ENCODE results near the gene WWOX.

WWOX gene

GRCh38 chr16:78638371-78638770 lies 538.9 kb downstream of the WWOX start:
- Histone ChIP-seq H3K36me3 (ENCODE audit: insufficient read depth) (no peaks in the 10 kb centered on the region), H3K4me3 (IDR thresholded peaks at IDR 0.05; ENCODE audit: insufficient read depth, low read depth, low read length) (no peak overlapping the region), H3K9ac (no peak overlapping the region), H3K4me1 (ENCODE audit: low read depth, poor library complexity, severe bottlenecking) (no peaks in the 10 kb centered on the region), H2AFZ (ENCODE audit: low read depth) (no peak overlapping the region), H3K27me3 (ENCODE audit: insufficient read depth, low read depth) (no peaks in the 10 kb centered on the region), H3K79me2 (ENCODE audit: insufficient read depth, low read depth) (no peaks in the 10 kb centered on the region), H3K4me2 (no peak overlapping the region), H3K27ac (no peak overlapping the region), H4K20me1 (ENCODE audit: insufficient read depth) (no peaks in the 10 kb centered on the region)
- TF ChIP-seq, protein P1, sequence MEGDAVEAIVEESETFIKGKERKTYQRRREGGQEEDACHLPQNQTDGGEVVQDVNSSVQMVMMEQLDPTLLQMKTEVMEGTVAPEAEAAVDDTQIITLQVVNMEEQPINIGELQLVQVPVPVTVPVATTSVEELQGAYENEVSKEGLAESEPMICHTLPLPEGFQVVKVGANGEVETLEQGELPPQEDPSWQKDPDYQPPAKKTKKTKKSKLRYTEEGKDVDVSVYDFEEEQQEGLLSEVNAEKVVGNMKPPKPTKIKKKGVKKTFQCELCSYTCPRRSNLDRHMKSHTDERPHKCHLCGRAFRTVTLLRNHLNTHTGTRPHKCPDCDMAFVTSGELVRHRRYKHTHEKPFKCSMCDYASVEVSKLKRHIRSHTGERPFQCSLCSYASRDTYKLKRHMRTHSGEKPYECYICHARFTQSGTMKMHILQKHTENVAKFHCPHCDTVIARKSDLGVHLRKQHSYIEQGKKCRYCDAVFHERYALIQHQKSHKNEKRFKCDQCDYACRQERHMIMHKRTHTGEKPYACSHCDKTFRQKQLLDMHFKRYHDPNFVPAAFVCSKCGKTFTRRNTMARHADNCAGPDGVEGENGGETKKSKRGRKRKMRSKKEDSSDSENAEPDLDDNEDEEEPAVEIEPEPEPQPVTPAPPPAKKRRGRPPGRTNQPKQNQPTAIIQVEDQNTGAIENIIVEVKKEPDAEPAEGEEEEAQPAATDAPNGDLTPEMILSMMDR (conservative IDR thresholded peaks at IDR 0.05; ENCODE audit: low read depth, low read length) = no peak

DNA sequence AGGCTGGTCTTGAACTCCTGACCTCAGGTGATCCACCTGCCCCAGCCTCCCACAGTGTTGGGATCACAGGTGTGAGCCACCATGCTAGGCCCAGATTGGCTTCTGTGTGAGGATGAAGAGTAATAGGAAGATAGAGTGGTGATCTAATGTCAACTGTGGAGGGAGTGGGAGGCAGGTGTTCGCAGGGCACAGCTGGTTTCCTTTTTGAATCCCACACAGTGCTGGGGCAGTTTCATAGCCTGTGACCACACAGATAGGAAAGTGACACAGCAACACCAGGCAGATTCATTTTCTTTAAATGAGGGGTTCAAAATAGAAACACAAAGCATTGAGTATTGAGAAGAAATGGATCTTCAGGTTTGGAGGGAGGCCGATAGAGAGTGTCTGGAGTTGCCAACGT lies 540.3 kb downstream of the WWOX start:
- Histone ChIP-seq H3K27me3 (ENCODE audit: insufficient read depth, low read depth) (no peaks in the 10 kb centered on the region), H2AFZ (ENCODE audit: low read depth) (no peak overlapping the region), H3K4me3 (IDR thresholded peaks at IDR 0.05; ENCODE audit: insufficient read depth, low read depth, low read length) (no peak overlapping the region), H3K79me2 (ENCODE audit: insufficient read depth, low read depth) (no peaks in the 10 kb centered on the region), H3K27ac (no peak overlapping the region), H3K36me3 (ENCODE audit: insufficient read depth) (no peaks in the 10 kb centered on the region), H3K4me2 (no peak overlapping the region), H3K9ac (no peak overlapping the region), H4K20me1 (ENCODE audit: insufficient read depth) (no peaks in the 10 kb centered on the region), H3K4me1 (ENCODE audit: low read depth, poor library complexity, severe bottlenecking) (no peaks in the 10 kb centered on the region)
- TF ChIP-seq, protein P1 (conservative IDR thresholded peaks at IDR 0.05; ENCODE audit: low read depth, low read length) = no peak

- H3K79me2 ChIP-seq (ENCODE audit: insufficient read depth, low read depth) = no peaks in the 10 kb centered on the region
- H3K4me3 ChIP-seq (IDR thresholded peaks at IDR 0.05; ENCODE audit: insufficient read depth, low read depth, low read length) = no peak overlapping the region
- no peak overlapping the region for H3K9ac ChIP-seq
- no peak overlapping the region for H3K27ac ChIP-seq
- H4K20me1 ChIP-seq (ENCODE audit: insufficient read depth) = no peaks in the 10 kb centered on the region
- no peaks in the 10 kb centered on the region for H3K4me1 ChIP-seq (ENCODE audit: low read depth, poor library complexity, severe bottlenecking)
- no peak overlapping the region for H2AFZ ChIP-seq (ENCODE audit: low read depth)
- TF ChIP-seq, protein P1 (conservative IDR thresholded peaks at IDR 0.05; ENCODE audit: low read depth, low read length) = no peak
- H3K4me2 ChIP-seq = no peak overlapping the region
- no peaks in the 10 kb centered on the region for H3K36me3 ChIP-seq (ENCODE audit: insufficient read depth)
- no peaks in the 10 kb centered on the region for H3K27me3 ChIP-seq (ENCODE audit: insufficient read depth, low read depth)
Observed at GRCh38 chr16:78640886-78641285, 541.4 kb downstream of the WWOX start.

GRCh38 chr16:78641433-78641832 lies 542.0 kb downstream of the WWOX start:
- H3K4me3 ChIP-seq (IDR thresholded peaks at IDR 0.05; ENCODE audit: insufficient read depth, low read depth, low read length) = no peak overlapping the region

More at GRCh38 chr16:78641433-78641832, 542.0 kb downstream of the WWOX start:
- H3K79me2 ChIP-seq (ENCODE audit: insufficient read depth, low read depth) = no peaks in the 10 kb centered on the region
- no peak overlapping the region for H3K9ac ChIP-seq
- TF ChIP-seq, protein P1 (conservative IDR thresholded peaks at IDR 0.05; ENCODE audit: low read depth, low read length) = no peak
- no peaks in the 10 kb centered on the region for H3K27me3 ChIP-seq (ENCODE audit: insufficient read depth, low read depth)
- no peak overlapping the region for H3K27ac ChIP-seq
- no peaks in the 10 kb centered on the region for H3K36me3 ChIP-seq (ENCODE audit: insufficient read depth)
- no peak overlapping the region for H3K4me2 ChIP-seq
- no peak overlapping the region for H2AFZ ChIP-seq (ENCODE audit: low read depth)
- no peaks in the 10 kb centered on the region for H3K4me1 ChIP-seq (ENCODE audit: low read depth, poor library complexity, severe bottlenecking)
- no peaks in the 10 kb centered on the region for H4K20me1 ChIP-seq (ENCODE audit: insufficient read depth)

Data from KMS-11 (cell line).